H1 (cell line): Measurements from ENCODE around the gene RPL32. TPM values are rescaled to one million over a fixed set of nuclear protein-coding genes. Genes with fewer than 3 reads are reported as not detected.

Experiments
- CTCF ChIA-PET: fragments of 300-600 bp; sonication (Branson Sonifier 250); formaldehyde crosslinking; loops from one replicate; lab custom pipeline; 2021; ENCODE audit not compliant: partially characterized antibody; lab: Charles Lee
- POLR2A ChIA-PET: fragments of 300-600 bp; sonication (Branson Sonifier 250); formaldehyde crosslinking; loops from one replicate; lab custom pipeline; 2021; ENCODE audit warnings: inconsistent platforms; ENCODE audit not compliant: partially characterized antibody; lab: Charles Lee
- DNase-seq, 2 experiments: peaks; one replicate each; pipeline versions ENCODE4 v3.0.0 to v3.0.0-alpha.2; 2010 to 2022; ENCODE audit warnings: low spot score in 2 of 2, low read depth in 1 of 2, mixed read lengths in 1 of 2
- FAIRE-seq: peaks from 2 replicates; lab custom pipeline; 2011; peaks lifted over from hg19 to GRCh38; lab: Jason Lieb, UNC
- H2AFZ ChIP-seq: 2 replicates; pipeline ENCODE4 v1.8.1; 2012; ENCODE audit warnings: low read length, inconsistent platforms
- H2AK5ac ChIP-seq: 2 replicates; pipeline ENCODE4 v1.6.1; 2013; ENCODE audit warnings: low read depth, low read length
- H2BK120ac ChIP-seq: replicated peaks from 2 replicates; pipeline ENCODE3; 2013; ENCODE audit warnings: low read depth, low read length, inconsistent platforms
- H2BK12ac ChIP-seq: 2 replicates; pipeline ENCODE4 v1.6.1; 2013; ENCODE audit warnings: low read depth, low read length
- H2BK15ac ChIP-seq: 2 replicates; pipeline ENCODE4 v1.6.1; 2013; ENCODE audit warnings: low read length
- H2BK20ac ChIP-seq: 2 replicates; pipeline ENCODE4 v1.6.1; 2013; ENCODE audit warnings: low read length
- H2BK5ac ChIP-seq: 2 replicates; pipeline ENCODE4 v1.6.1; 2013; ENCODE audit warnings: low read depth, low read length
- H3K14ac ChIP-seq: 2 replicates; pipeline ENCODE4 v1.6.1; 2013; ENCODE audit warnings: inconsistent platforms; ENCODE audit not compliant: insufficient read length
- H3K18ac ChIP-seq: 2 replicates; pipeline ENCODE4 v1.6.1; 2013; ENCODE audit warnings: low read length; ENCODE audit errors: extremely low read depth
- H3K23ac ChIP-seq: 2 replicates; pipeline ENCODE4 v1.6.1; 2013; ENCODE audit warnings: inconsistent platforms; ENCODE audit not compliant: insufficient read length
- H3K23me2 ChIP-seq: 2 replicates; pipeline ENCODE4 v1.6.1; 2013; ENCODE audit warnings: low read depth, low read length
- H3K27ac ChIP-seq: 2 replicates; pipeline ENCODE4 v1.6.1; 2011; ENCODE audit warnings: low read depth, low read length, inconsistent platforms
- H3K27me3 ChIP-seq, 4 experiments: replicated peaks in 1 of 4; 1 replicate in 1 of 4; 2 replicates in 3 of 4; pipeline versions ENCODE4 v1.6.1 to v1.8.1; 2011 to 2013; ENCODE audit warnings: low read length in 3 of 4, mild to moderate bottlenecking in 3 of 4, inconsistent platforms in 2 of 4, mixed read lengths in 2 of 4, moderate library complexity in 1 of 4; ENCODE audit not compliant: control insufficient read depth in 3 of 4, insufficient read depth in 3 of 4; ENCODE audit errors: extremely low read depth in 1 of 4
- H3K36me3 ChIP-seq, 4 experiments: 2 replicates each; pipeline versions ENCODE4 v1.6.1 to v1.8.1; 2011 to 2013; ENCODE audit warnings: mild to moderate bottlenecking in 4 of 4, low read length in 3 of 4, moderate library complexity in 2 of 4, control low read depth in 1 of 4, inconsistent platforms in 1 of 4; ENCODE audit not compliant: insufficient read depth in 4 of 4, control insufficient read depth in 2 of 4
- H3K4ac ChIP-seq: replicated peaks from 2 replicates; pipeline ENCODE3; 2013; ENCODE audit warnings: low read length, low read depth, mixed read lengths, inconsistent platforms; ENCODE audit not compliant: insufficient read length
- H3K4me1 ChIP-seq, 4 experiments: replicated peaks in 1 of 4; 1 replicate in 1 of 4; 2 replicates in 3 of 4; pipeline versions ENCODE4 v1.6.1 to v1.8.1; 2011 to 2013; ENCODE audit warnings: low read length in 3 of 4, inconsistent platforms in 2 of 4, mixed read lengths in 1 of 4; ENCODE audit not compliant: insufficient read depth in 4 of 4, control insufficient read depth in 3 of 4
- H3K4me2 ChIP-seq, 2 experiments: 2 replicates each; pipeline versions ENCODE4 v1.6.1 to v1.8.1; 2011 to 2013; ENCODE audit warnings: low read depth in 2 of 2, low read length in 2 of 2, control low read depth in 1 of 2, inconsistent platforms in 1 of 2, mild to moderate bottlenecking in 1 of 2; ENCODE audit not compliant: insufficient read depth in 1 of 2
- H3K4me3 ChIP-seq, 4 experiments: fragments of 200-600, 300-600 bp in 1 of 4; sonication (generic), shearing (Covaris generic), sonication (Bioruptor Twin) in 1 of 4; 2 replicates each; pipeline versions ENCODE4 v1.5.1 to v1.8.1; 2011 to 2016; ENCODE audit warnings: low read length in 4 of 4, low read depth in 3 of 4, control low read depth in 2 of 4, inconsistent platforms in 2 of 4, mild to moderate bottlenecking in 2 of 4, mixed read lengths in 1 of 4, moderate library complexity in 1 of 4; ENCODE audit not compliant: insufficient read depth in 2 of 4; ENCODE audit errors: extremely low read depth in 1 of 4
- H3K56ac ChIP-seq: replicated peaks from 2 replicates; pipeline ENCODE3; 2013; ENCODE audit warnings: low read depth, mild to moderate bottlenecking, mixed read lengths, low read length, inconsistent platforms; ENCODE audit not compliant: insufficient read length
- H3K79me1 ChIP-seq: 2 replicates; pipeline ENCODE4 v1.6.1; 2013; ENCODE audit warnings: low read depth, low read length, control low read depth
- H3K79me2 ChIP-seq, 2 experiments: 2 replicates each; pipeline versions ENCODE4 v1.6.1 to v1.8.1; 2012 to 2013; ENCODE audit warnings: low read length in 2 of 2, mild to moderate bottlenecking in 2 of 2, inconsistent platforms in 1 of 2; ENCODE audit not compliant: insufficient read depth in 2 of 2, control insufficient read depth in 1 of 2
- H3K9ac ChIP-seq, 4 experiments: replicated peaks in 1 of 4; 1 replicate in 1 of 4; 2 replicates in 3 of 4; pipeline versions ENCODE4 v1.6.1 to v1.8.1; 2011 to 2013; ENCODE audit warnings: low read depth in 3 of 4, low read length in 3 of 4, control low read depth in 2 of 4, mild to moderate bottlenecking in 2 of 4, moderate library complexity in 2 of 4, inconsistent platforms in 1 of 4; ENCODE audit errors: extremely low read depth in 1 of 4
- H3K9me3 ChIP-seq, 2 experiments: 2 replicates each; pipeline versions ENCODE4 v1.6.1 to v1.8.1; 2012 to 2013; ENCODE audit warnings: mild to moderate bottlenecking in 2 of 2, moderate library complexity in 2 of 2, control low read depth in 1 of 2, inconsistent platforms in 1 of 2, low read depth in 1 of 2, low read length in 1 of 2, mixed read lengths in 1 of 2; ENCODE audit not compliant: insufficient read depth in 2 of 2
- H4K20me1 ChIP-seq, 2 experiments: replicated peaks in 1 of 2; 2 replicates each; pipeline versions ENCODE3 to v1.8.1; 2011 to 2013; ENCODE audit warnings: inconsistent platforms in 2 of 2, low read length in 2 of 2, mild to moderate bottlenecking in 1 of 2; ENCODE audit not compliant: insufficient read depth in 2 of 2, control insufficient read depth in 1 of 2
- H4K5ac ChIP-seq: 2 replicates; pipeline ENCODE4 v1.6.1; 2013; ENCODE audit warnings: low read length, low read depth, mixed read lengths, inconsistent platforms; ENCODE audit not compliant: insufficient read length
- H4K8ac ChIP-seq: 2 replicates; pipeline ENCODE4 v1.8.0; 2013; ENCODE audit warnings: mild to moderate bottlenecking, moderate library complexity, low read length, inconsistent platforms; ENCODE audit not compliant: insufficient read depth; ENCODE audit errors: extremely low read depth
- H4K91ac ChIP-seq: replicated peaks from 2 replicates; pipeline ENCODE3; 2013; ENCODE audit warnings: low read length, mixed read lengths, inconsistent platforms; ENCODE audit not compliant: insufficient read length
- ATF2 ChIP-seq: IDR thresholded peaks from 2 replicates; pipeline ENCODE4 v1.6.1; 2012; ENCODE audit warnings: low read length, inconsistent platforms
- CHD2 ChIP-seq: IDR thresholded peaks from 2 replicates; pipeline ENCODE4 v1.6.1; 2012; ENCODE audit warnings: low read length, improper control_type of control experiment
- GTF2F1 ChIP-seq: IDR thresholded peaks from 2 replicates; pipeline ENCODE4 v1.6.1; 2012; ENCODE audit warnings: low read depth, low read length, improper control_type of control experiment, borderline replicate concordance
- KDM4A ChIP-seq: IDR thresholded peaks from one replicate; pipeline ENCODE4 v1.7.1; 2012; ENCODE audit warnings: low read depth, mild to moderate bottlenecking, moderate library complexity, low read length, inconsistent platforms; ENCODE audit not compliant: severe bottlenecking
- POLR2AphosphoS5 ChIP-seq: IDR thresholded peaks from 2 replicates; pipeline ENCODE4 v1.6.1; 2011; ENCODE audit warnings: low read depth, low read length
- POU5F1 ChIP-seq: IDR thresholded peaks from 2 replicates; pipeline ENCODE4 v1.6.1; 2011; ENCODE audit warnings: low read depth, mild to moderate bottlenecking, low read length, moderate library complexity
- SP4 ChIP-seq: IDR thresholded peaks from 2 replicates; pipeline ENCODE4 v1.6.1; 2012; ENCODE audit warnings: low read length, inconsistent platforms
- TBP ChIP-seq: IDR thresholded peaks from 2 replicates; pipeline ENCODE4 v1.6.1; 2011; ENCODE audit warnings: low read depth, low read length, improper control_type of control experiment
- TCF12 ChIP-seq: IDR thresholded peaks from 2 replicates; pipeline ENCODE4 v1.6.1; 2011; ENCODE audit warnings: low read depth, mild to moderate bottlenecking, low read length
- WGBS, 2 experiments: shearing (Covaris generic) in 1 of 2; methylation state at CpG; one replicate each; pipeline versions ENCODE4 v1.1.6 to v1.1.7; 2013 to 2015; ENCODE audit warnings: low lambda C conversion rate in 2 of 2, mixed read lengths in 2 of 2, inconsistent platforms in 1 of 2, low coverage in 1 of 2, missing lambda C conversion rate in 1 of 2; ENCODE audit not compliant: insufficient replicate concordance in 2 of 2, insufficient coverage in 1 of 2, insufficient read length in 1 of 2; ENCODE audit errors: extremely low coverage in 1 of 2, missing lambda C conversion rate in 1 of 2; 5-methylcytosine and 5-hydroxymethylcytosine counted together
- polyA plus RNA-seq, 7 experiments: library from polyadenylated mRNA; depleted of rRNA in 3 of 7; stranded (reverse) in 5 of 7; unstranded in 2 of 7; fragments of >200 nt in 5 of 7; fragments of 200-250 nt in 2 of 7; gene quantifications; 1 replicate in 5 of 7; 2 replicates in 1 of 7; 4 replicates in 1 of 7; pipeline versions ENCODE4 v1.2.1 to v1.2.3, GENCODE V29; 2011 to 2013; ENCODE audit warnings: missing spikeins in 2 of 7, mixed read lengths in 2 of 7
- total RNA-seq: library from RNA; stranded (reverse); fragmentation: NEBNext Ultra II Directional; extraction: Animal tissue kit (Norgen Biotek cat#: 25700); gene quantifications from 2 replicates; pipeline ENCODE4 v1.2.1, GENCODE V29; 2021

RPL32 gene
- total and polyA plus RNA-seq, 2 of the 8 experiments (the other 6 are each of a cell fraction or from before 2014, with no cell fraction given), result 1,443 to 2,043 TPM

- Histone ChIP-seq H3K4ac (no peak overlapping the region), H3K27me3 (no peaks in the 10 kb centered on the region), H3K18ac (0 out of 2 replicates have a peak overlapping the region, but pooled peaks have one; percentile 24), H3K23ac (no peak overlapping the region), H3K27ac (peak overlapping the region; percentile 21), H4K8ac (no peak overlapping the region), H2BK15ac (no peak overlapping the region), H3K14ac (no peak overlapping the region), H4K5ac (no peak overlapping the region), H2BK12ac (no peak overlapping the region), H2AK5ac (no peak overlapping the region), H3K9ac (peak overlapping the region in 2 of 4 experiments; percentile 17 to 20; a peak in 1 of 7 replicates), H3K79me1 (peaks cover 9% of the 10 kb centered on the region), H4K20me1 (peaks cover 18 to 34% of the 10 kb centered on the region in 2 experiments), H2BK5ac (peak overlapping the region; percentile 44; the same call in 1 of the 2 replicates), H3K23me2 (no peaks in the 10 kb centered on the region; the same call in 1 of the 2 replicates), H3K4me1 (peaks cover 3 to 13% (median 6%) of the 10 kb centered on the region in 4 experiments; a peak in 6 of 7 replicates), H3K4me2 (peak overlapping the region in 1 of 2 experiments; percentile 27; a peak in 1 of 4 replicates), H2AFZ (no peak overlapping the region), H3K36me3 (peaks cover 52 to 76% (median 60%) of the 10 kb centered on the region in 4 experiments), H3K4me3 (no peak overlapping the region), H3K56ac (no peak overlapping the region), H2BK120ac (no peak overlapping the region), H4K91ac (no peak overlapping the region), H3K9me3 (no peaks in the 10 kb centered on the region), H2BK20ac (no peak overlapping the region), H3K79me2 (peaks cover 1 to 29% of the 10 kb centered on the region in 2 experiments)
- DNase-seq (no peak), FAIRE-seq (no peak)
- CTCF ChIA-PET, result interaction anchor here (0.8 to 6.5 kb wide), 12 partner anchors 8 to 75 kb away, joined by 3 to 83 read pairs (median 5); partner anchors contain the start of gene RPL32
- 80% methylated on average over 13 of the region's 13 CpGs; no CpG with 5 or more reads in 1 of the 2 experiments for WGBS, 2 experiments
- POLR2A ChIA-PET, result interaction anchor here (0.7 to 28.5 kb wide), 32 partner anchors 1 to 290 kb away, joined by 3 to 661 read pairs (median 4); partner anchors contain the start of genes CAND2, RPL32 and TMEM40
- TF ChIP-seq POLR2AphosphoS5 (peak; percentile 70), ATF2 (peak; percentile 17; the same call in 1 of the 2 replicates), TBP (no peak), POU5F1 (no peak), KDM4A (no peak), SP4 (no peak), CHD2 (0 out of 2 replicates have a peak, but pooled peaks have one; percentile 38), GTF2F1 (no peak), TCF12 (no peak)
These were observed 7.9 kb downstream of the RPL32 start for GRCh38 chr3:12833222-12834161.
